ENCODE measurements around the gene VEPH1.

Gene VEPH1

GRCh38 chr3:157491136-157491535 lies 12.1 kb downstream of the VEPH1 start:
- H3K4me3 ChIP-seq, result no peak overlapping the region
- no peak overlapping the region for H3K27ac ChIP-seq

DNA sequence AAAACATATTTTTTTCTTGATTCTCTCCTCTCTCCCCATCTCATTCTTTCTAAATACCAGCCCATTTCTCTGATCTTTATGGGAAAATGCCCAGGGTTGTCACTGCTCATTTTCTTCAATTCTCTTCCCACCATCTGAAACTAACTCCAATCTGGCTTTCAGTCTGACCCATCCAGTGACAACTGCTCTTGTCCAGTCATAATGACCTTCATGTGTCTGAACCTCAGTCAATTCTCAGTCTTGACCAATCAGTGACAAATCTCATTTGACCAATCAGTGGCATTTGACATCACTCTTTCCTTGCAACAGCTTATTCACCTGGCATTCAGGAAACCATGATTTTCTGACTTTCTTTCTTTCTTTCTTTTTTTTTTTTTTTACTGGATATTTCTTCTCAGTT lies 15.1 kb downstream of the VEPH1 start:
- Histone ChIP-seq H3K27ac (no peak overlapping the region), H3K4me3 (no peak overlapping the region)

- no peak overlapping the region for H3K4me3 ChIP-seq
- no peak overlapping the region for H3K27ac ChIP-seq
Measured at GRCh38 chr3:157487339-157487738, 15.9 kb downstream of the VEPH1 start.

GRCh38 chr3:157479464-157480243 lies 23.6 kb downstream of the VEPH1 start:
- Histone ChIP-seq H3K4me3 (no peak overlapping the region), H3K27ac (no peak overlapping the region)

- Histone ChIP-seq H3K4me3 (no peak overlapping the region), H3K27ac (no peak overlapping the region)
Measured at GRCh38 chr3:157477441-157477840, 25.8 kb downstream of the VEPH1 start.

DNA sequence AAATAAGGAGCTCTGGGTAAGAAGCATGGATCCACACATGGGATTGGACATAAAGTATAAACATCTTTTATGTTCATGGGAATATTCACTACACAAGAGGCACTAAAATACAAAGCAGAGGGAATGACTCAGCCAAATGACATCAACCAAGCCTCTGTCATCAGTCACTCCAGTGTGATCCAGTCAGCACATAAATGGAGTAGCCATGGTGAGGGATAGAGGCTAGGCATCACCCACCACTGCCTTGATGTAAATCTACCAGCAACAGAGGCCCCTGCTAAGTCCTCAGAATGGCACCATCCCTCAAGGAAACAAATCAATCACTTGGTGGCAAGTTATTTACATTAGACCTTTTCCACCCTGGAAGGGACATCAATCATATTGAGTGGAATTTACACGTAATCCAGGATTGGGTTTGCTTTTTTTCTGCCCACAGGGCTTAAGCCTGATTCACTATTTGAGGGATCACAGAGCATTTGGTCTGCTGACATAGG lies 27.2 kb downstream of the VEPH1 start:
- H3K27ac ChIP-seq, result no peak overlapping the region
- no peak overlapping the region for H3K4me3 ChIP-seq

DNA sequence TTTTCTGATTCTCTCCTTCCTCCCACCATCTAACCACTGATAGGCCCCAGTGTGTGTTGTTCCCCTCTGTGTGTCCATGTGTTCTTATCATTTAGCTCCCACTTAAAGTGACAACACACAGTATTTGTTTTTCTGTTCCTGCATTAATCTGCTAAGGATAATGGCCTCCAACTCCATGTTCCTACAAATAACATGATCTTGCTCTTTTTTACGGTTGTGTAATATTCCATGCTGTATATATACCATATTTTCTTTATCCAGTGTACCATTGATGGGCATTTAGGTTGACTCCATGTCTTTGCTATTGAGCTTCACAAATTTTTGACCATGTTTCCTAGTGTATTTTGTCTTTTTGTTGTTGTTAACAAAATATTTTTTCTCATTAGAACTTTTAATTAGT lies 30.6 kb downstream of the VEPH1 start:
- H3K27ac ChIP-seq, result no peak overlapping the region
- H3K4me3 ChIP-seq, result no peak overlapping the region

DNA sequence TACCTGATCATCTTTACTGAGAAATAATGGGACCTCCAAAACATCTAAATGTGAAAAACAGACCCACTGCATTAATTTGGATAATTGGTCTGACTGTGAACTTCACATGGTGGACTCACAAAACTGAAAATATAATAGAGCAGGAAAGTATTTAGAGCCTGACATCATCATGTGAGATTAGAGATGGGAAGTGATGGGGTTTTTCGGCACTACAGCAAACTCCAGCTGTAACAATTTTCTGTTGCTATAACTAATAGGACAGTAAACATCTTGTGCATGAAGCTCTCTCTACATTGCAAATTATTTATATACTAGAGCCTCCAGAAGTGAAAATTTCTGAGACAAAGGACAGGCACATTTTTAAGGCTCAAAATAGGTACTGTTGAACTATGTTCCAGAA lies 32.2 kb downstream of the VEPH1 start:
- Histone ChIP-seq H3K27ac (no peak overlapping the region), H3K4me3 (no peak overlapping the region)

GRCh38 chr3:157469561-157470294 lies 33.5 kb downstream of the VEPH1 start:
- no peak overlapping the region for H3K4me3 ChIP-seq
- no peak overlapping the region for H3K27ac ChIP-seq

GRCh38 chr3:157467200-157467599 lies 36.0 kb downstream of the VEPH1 start:
- Histone ChIP-seq H3K4me3 (no peak overlapping the region), H3K27ac (peak overlapping the region in 2 of 21 experiments; percentile 6 to 51)

- H3K27ac ChIP-seq, result no peak overlapping the region
- H3K4me3 ChIP-seq, result no peak overlapping the region
Measured at GRCh38 chr3:157465741-157466140, 37.5 kb downstream of the VEPH1 start.

DNA sequence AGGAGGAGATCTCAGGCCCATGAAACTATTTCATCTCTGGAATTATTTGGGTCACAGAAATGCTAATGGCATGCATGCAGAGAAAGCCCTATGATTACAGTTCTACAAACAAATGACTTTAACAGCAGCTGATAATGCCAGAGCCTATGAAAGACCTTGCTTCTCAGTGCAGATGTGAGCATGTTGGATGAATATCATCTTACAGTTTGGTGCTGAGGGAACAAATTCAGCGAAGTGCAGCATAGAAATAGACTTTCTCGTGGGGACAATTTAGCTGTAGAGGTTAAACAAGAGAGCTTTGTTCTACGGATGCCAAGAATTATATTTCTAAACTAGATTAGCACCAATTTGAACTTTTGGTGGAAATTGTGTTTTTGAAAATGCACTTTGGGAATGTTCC lies 38.9 kb downstream of the VEPH1 start:
- no peak overlapping the region for H3K27ac ChIP-seq
- H3K4me3 ChIP-seq, result no peak overlapping the region

DNA sequence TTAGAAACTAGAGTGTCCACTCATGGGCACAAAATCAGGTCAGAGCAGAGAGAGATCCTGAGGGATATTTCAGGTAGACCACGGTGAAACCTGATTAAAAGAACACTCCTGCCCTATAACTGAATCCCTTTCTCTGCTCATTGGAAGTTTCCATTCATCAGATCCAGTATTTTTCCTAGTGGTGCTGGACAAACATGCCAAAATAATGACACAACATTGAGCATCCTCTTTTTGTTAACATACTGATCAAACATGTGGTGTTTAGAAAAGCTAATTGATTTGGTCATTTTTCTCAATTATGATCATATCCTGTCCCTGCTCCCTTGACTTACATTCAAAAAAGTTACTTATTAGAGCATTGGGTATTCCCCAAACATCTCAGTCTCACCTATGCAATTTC lies 39.4 kb downstream of the VEPH1 start:
- no peak overlapping the region for H3K27ac ChIP-seq
- no peak overlapping the region for H3K4me3 ChIP-seq

- no peak overlapping the region for H3K27ac ChIP-seq
- no peak overlapping the region for H3K4me3 ChIP-seq
Measured at GRCh38 chr3:157460253-157460652, 43.0 kb downstream of the VEPH1 start.

- Histone ChIP-seq H3K27ac (no peak overlapping the region), H3K4me3 (no peak overlapping the region)
Measured at GRCh38 chr3:157459706-157460105, 43.5 kb downstream of the VEPH1 start.

- no peak overlapping the region for H3K4me3 ChIP-seq
Measured at GRCh38 chr3:157453824-157454223, 49.4 kb downstream of the VEPH1 start.

GRCh38 chr3:157452097-157452496 lies 51.1 kb downstream of the VEPH1 start:
- Histone ChIP-seq H3K27ac (no peak overlapping the region), H3K4me3 (no peak overlapping the region)

More at GRCh38 chr3:157453824-157454223, 49.4 kb downstream of the VEPH1 start:
- no peak overlapping the region for H3K27ac ChIP-seq

GRCh38 chr3:157447026-157447694 lies 56.1 kb downstream of the VEPH1 start:
- no peak overlapping the region for H3K27ac ChIP-seq
- H3K4me3 ChIP-seq, result no peak overlapping the region

DNA sequence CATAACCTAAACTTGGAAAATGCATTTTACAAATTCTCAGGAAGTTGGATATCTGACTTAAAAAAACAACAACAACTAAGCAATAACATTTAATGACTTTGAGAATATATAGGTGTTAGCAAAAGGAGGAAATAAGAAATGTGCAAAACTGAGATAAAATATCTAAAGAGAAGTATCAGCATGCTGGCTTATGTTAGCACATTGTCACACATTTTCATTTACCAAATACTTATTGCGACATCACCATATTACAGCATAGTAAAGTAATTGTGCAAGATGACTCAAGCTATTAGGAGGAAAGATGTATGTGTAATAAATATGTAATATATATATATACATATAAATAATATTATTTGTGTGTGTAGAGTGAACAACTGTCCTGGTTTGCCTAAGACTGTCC lies 57.4 kb downstream of the VEPH1 start:
- Histone ChIP-seq H3K4me3 (no peak overlapping the region), H3K27ac (no peak overlapping the region)

GRCh38 chr3:157444797-157445184 lies 58.4 kb downstream of the VEPH1 start:
- Histone ChIP-seq H3K4me3 (no peak overlapping the region), H3K27ac (no peak overlapping the region)
